Measurements from ENCODE around the gene EEF1A2.

DNA sequence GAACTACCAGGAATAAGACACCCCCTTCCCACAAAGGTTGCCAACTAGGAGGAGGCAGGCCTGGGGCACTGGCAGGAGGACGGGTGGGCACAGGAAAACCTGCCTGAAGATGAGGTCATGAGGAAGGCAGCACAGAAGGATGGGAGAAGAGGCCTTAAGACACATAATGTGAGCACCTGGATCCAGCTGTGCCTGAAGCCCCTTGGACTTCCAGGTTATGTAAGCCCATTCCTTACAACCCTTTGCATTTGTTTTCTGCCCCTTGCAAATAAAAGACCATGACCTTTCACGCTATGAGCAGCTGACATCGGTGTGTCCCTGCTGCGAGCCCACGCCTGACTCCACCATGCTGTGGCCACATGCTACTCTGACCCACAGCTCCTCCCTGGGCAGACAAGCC is 49.9 kb downstream of the EEF1A2 start:
- no peak for TF ChIP-seq POLR2A (IDR thresholded peaks at IDR 0.05; ENCODE audit: low read length)
- TF ChIP-seq GATA1 (IDR thresholded peaks at IDR 0.05; ENCODE audit: low read depth, low read length): no peak

All from erythroblast (primary cell).